H1 (cell line): ENCODE data around the gene BDKRB1. TPM values are rescaled to one million over a fixed set of nuclear protein-coding genes. Genes with fewer than 3 reads are reported as not detected.

Experiments used
- BCL11A ChIP-seq, 2 experiments: IDR thresholded peaks; one replicate each; pipeline ENCODE4 v1.6.1; 2011; ENCODE audit warnings: low read depth in 2 of 2, low read length in 2 of 2, mild to moderate bottlenecking in 2 of 2
- CHD1 ChIP-seq: IDR thresholded peaks from 2 replicates; pipeline ENCODE4 v1.6.1; 2012; ENCODE audit warnings: low read depth, low read length, improper control_type of control experiment
- EP300 ChIP-seq, 2 experiments: IDR thresholded peaks; 1 replicate in 1 of 2; 2 replicates in 1 of 2; pipeline ENCODE4 v1.6.1; 2011 to 2012; ENCODE audit warnings: low read depth in 2 of 2, low read length in 2 of 2, mild to moderate bottlenecking in 2 of 2, borderline replicate concordance in 1 of 2, inconsistent platforms in 1 of 2, moderate library complexity in 1 of 2
- RNF2 ChIP-seq: fragments of 200-900, 300-1000 bp; sonication (generic); IDR thresholded peaks from 2 replicates; pipeline ENCODE4 v1.7.1; 2016; ENCODE audit warnings: borderline replicate concordance, low read depth, mild to moderate bottlenecking, antibody characterized with exemption, low read length; ENCODE audit not compliant: poor library complexity, severe bottlenecking; ENCODE audit errors: missing control alignments
- RXRA ChIP-seq: IDR thresholded peaks from 2 replicates; pipeline ENCODE4 v1.6.1; 2011; ENCODE audit warnings: low read depth, mild to moderate bottlenecking, low read length, moderate library complexity; ENCODE audit not compliant: insufficient read depth
- TAF1 ChIP-seq: IDR thresholded peaks from 2 replicates; pipeline ENCODE4 v1.6.1; 2011; ENCODE audit warnings: mild to moderate bottlenecking, low read depth, low read length
- TAF7 ChIP-seq: optimal IDR thresholded peaks from 2 replicates; pipeline ENCODE3; 2011; ENCODE audit warnings: low read depth, mild to moderate bottlenecking, inconsistent platforms, low read length, moderate library complexity, borderline replicate concordance
- ZNF274 ChIP-seq: IDR thresholded peaks from 2 replicates; pipeline ENCODE4 v1.7.0; 2012; ENCODE audit warnings: low read length, borderline replicate concordance; ENCODE audit errors: extremely low read depth
- polyA plus RNA-seq, 7 experiments: library from polyadenylated mRNA; depleted of rRNA in 3 of 7; stranded (reverse) in 5 of 7; unstranded in 2 of 7; fragments of >200 nt in 5 of 7; fragments of 200-250 nt in 2 of 7; gene quantifications; 1 replicate in 5 of 7; 2 replicates in 1 of 7; 4 replicates in 1 of 7; pipeline versions ENCODE4 v1.2.1 to v1.2.3, GENCODE V29; 2011 to 2013; ENCODE audit warnings: missing spikeins in 2 of 7, mixed read lengths in 2 of 7
- total RNA-seq: library from RNA; stranded (reverse); fragmentation: NEBNext Ultra II Directional; extraction: Animal tissue kit (Norgen Biotek cat#: 25700); gene quantifications from 2 replicates; pipeline ENCODE4 v1.2.1, GENCODE V29; 2021

BDKRB1 gene
- total and polyA plus RNA-seq, 2 of the 8 experiments (the other 6 are each of a cell fraction or from before 2014, with no cell fraction given), result 0.27 TPM; not detected in 1

DNA sequence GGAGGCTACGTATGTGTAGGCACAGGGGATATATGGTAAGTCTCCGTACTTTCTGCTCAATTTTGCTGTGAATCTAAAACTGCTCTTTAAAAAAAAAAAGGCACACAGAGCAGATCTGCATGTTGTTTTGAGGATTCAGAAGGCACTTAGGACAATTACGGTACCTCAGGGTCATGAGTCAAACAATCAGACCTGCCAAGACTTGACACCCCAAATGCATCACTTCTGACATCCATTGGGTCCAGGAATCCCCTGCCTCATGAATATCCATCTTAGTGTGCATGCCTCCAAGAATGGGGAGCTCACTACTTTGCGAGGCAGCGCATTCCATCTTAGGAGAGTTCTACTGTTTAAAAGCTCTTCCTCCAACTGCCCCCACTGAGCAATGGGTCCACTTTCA lies 48.3 kb upstream of the BDKRB1 start (continued):
- TF ChIP-seq RXRA (no peak), ZNF274 (no peak), TAF7 (no peak), BCL11A (IDR thresholded peaks at IDR 0.05; ENCODE audit: low read depth in 2 of 2, low read length in 2 of 2) (no peak), RNF2 (no peak), CHD1 (no peak), EP300 (IDR thresholded peaks at IDR 0.05; ENCODE audit: borderline replicate concordance in 1 of 2, low read depth in 2 of 2, low read length in 2 of 2) (no peak), TAF1 (no peak)
